ENCODE data around the gene TMEM9B. TPM values are rescaled to one million over a fixed set of nuclear protein-coding genes. Genes with fewer than 3 reads are reported as not detected.
"Not testable (repeated sequence)": the region's sequence is repeated elsewhere in the genome, so short reads cannot be mapped to it uniquely, and the experiment has no call there.

TMEM9B gene
- total RNA-seq, 2 donors from 2014 or later, result 8.6 to 11.8 TPM

DNA sequence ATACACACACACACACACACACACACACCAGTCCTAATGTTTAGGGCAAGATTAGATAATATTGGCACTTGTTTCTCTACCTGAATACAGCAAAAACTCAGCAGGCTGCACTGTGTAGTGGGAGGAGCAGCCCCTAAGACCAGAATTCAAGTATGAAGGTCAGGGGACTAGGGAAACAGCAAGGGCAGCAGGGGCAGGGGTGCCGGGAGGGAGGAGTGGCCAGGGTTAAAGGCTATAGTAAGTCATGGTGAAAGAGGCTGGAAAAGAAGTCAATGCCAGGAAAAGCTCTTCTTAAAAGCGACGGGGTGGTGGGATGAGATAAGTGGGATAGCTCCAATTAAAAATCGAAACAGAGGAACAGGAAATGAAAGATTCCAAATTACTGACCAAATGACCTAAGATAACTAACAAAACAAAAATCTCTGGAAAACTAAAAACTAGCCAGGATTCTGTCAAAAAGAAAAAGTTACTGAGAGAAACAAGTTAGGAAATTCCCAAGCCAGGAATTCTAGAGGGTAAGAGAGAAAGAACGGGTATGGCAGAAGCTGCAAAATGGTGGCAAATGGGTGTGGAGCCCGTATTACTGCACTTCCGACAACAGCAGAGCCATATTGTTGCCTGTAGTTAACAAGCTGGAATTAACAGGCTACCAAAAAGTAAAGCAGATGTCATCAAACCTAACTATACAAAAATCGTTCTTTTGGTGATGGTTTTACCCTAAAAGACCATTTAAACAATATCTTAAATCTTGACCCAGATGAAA, 22.7 kb downstream of the TMEM9B start:
- Histone ChIP-seq H3K27ac (ENCODE audit: low read depth, low read length) (no peak overlapping the region), H3K4me3 (ENCODE audit: low read length) (no peak overlapping the region), H3K9me3 (ENCODE audit: control insufficient read depth, low read length) (peaks cover 10% of the 10 kb centered on the region), H3K27me3 (ENCODE audit: control insufficient read depth, insufficient read depth, low read length, poor library complexity, severe bottlenecking) (no peaks in the 10 kb centered on the region), H3K4me1 (ENCODE audit: control insufficient read depth, insufficient read depth, low read length) (no peaks in the 10 kb centered on the region), H3K36me3 (ENCODE audit: control insufficient read depth, insufficient read depth, low read length) (no peaks in the 10 kb centered on the region), H3K9ac (ENCODE audit: extremely low read depth, low read length, poor library complexity, severe bottlenecking) (no peak overlapping the region)
- no peaks in the 10 kb centered on the region for H3K4me1 Mint-ChIP-seq
- H3K36me3 Mint-ChIP-seq (ENCODE audit: low read depth), result no peaks in the 10 kb centered on the region
- TF ChIP-seq, protein P1, sequence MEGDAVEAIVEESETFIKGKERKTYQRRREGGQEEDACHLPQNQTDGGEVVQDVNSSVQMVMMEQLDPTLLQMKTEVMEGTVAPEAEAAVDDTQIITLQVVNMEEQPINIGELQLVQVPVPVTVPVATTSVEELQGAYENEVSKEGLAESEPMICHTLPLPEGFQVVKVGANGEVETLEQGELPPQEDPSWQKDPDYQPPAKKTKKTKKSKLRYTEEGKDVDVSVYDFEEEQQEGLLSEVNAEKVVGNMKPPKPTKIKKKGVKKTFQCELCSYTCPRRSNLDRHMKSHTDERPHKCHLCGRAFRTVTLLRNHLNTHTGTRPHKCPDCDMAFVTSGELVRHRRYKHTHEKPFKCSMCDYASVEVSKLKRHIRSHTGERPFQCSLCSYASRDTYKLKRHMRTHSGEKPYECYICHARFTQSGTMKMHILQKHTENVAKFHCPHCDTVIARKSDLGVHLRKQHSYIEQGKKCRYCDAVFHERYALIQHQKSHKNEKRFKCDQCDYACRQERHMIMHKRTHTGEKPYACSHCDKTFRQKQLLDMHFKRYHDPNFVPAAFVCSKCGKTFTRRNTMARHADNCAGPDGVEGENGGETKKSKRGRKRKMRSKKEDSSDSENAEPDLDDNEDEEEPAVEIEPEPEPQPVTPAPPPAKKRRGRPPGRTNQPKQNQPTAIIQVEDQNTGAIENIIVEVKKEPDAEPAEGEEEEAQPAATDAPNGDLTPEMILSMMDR (conservative IDR thresholded peaks at IDR 0.05), result no peak
- WGBS, 2 experiments (ENCODE audit: insufficient coverage in 1 of 2, insufficient read length in 1 of 2), result 91 to 94% methylated on average over 5 to 8 of the region's 8 CpGs
- H3K27me3 Mint-ChIP-seq (ENCODE audit: insufficient read depth), result peaks cover 19% of the 10 kb centered on the region
- H3K4me3 Mint-ChIP-seq, result no peak overlapping the region
- H3K9me3 Mint-ChIP-seq, result no peaks in the 10 kb centered on the region
- H3K27ac Mint-ChIP-seq, result no peak overlapping the region
- no peak for DNase-seq

DNA sequence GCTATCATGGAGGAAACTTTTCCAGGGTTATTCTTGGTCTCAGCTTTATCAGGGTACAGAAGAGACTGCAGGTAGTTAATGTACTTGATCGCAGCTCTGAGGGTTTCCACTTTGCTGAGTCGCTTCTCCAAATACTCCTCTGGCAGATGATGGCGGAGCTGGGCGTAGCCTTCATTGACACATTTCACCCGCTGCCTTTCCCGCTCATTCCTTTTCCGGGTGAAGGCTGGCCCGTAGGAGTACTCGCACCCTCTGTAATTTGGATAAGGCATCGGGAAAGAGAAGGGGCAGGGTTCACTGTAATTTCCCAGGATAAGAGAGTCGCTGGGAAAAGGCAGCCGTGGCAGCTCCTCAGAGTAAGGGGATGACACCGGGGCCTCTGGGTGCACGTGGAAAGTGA, 26.6 kb downstream of the TMEM9B start:
- Histone ChIP-seq H3K9me3 (ENCODE audit: control insufficient read depth, low read length) (no peaks in the 10 kb centered on the region), H3K4me3 (ENCODE audit: low read length) (no peak overlapping the region), H3K4me1 (ENCODE audit: control insufficient read depth, insufficient read depth, low read length) (peaks cover 2% of the 10 kb centered on the region), H3K27ac (ENCODE audit: low read depth, low read length) (no peak overlapping the region), H3K9ac (ENCODE audit: extremely low read depth, low read length, poor library complexity, severe bottlenecking) (no peak overlapping the region), H3K36me3 (ENCODE audit: control insufficient read depth, insufficient read depth, low read length) (no peaks in the 10 kb centered on the region), H3K27me3 (ENCODE audit: control insufficient read depth, insufficient read depth, low read length, poor library complexity, severe bottlenecking) (peaks cover 9% of the 10 kb centered on the region)
- TF ChIP-seq, protein P1 (conservative IDR thresholded peaks at IDR 0.05), result no peak
- 85 to 98% methylated on average over 12 to 14 of the region's 14 CpGs for WGBS, 2 experiments (ENCODE audit: insufficient coverage in 1 of 2, insufficient read length in 1 of 2)
- H3K36me3 Mint-ChIP-seq (ENCODE audit: low read depth), result no peaks in the 10 kb centered on the region
- no peaks in the 10 kb centered on the region for H3K9me3 Mint-ChIP-seq
- peaks cover 11% of the 10 kb centered on the region for H3K4me1 Mint-ChIP-seq
- DNase-seq, result no peak
- H3K27me3 Mint-ChIP-seq (ENCODE audit: insufficient read depth), result peaks cover 26% of the 10 kb centered on the region
- no peak overlapping the region for H3K4me3 Mint-ChIP-seq
- no peak overlapping the region for H3K27ac Mint-ChIP-seq

DNA sequence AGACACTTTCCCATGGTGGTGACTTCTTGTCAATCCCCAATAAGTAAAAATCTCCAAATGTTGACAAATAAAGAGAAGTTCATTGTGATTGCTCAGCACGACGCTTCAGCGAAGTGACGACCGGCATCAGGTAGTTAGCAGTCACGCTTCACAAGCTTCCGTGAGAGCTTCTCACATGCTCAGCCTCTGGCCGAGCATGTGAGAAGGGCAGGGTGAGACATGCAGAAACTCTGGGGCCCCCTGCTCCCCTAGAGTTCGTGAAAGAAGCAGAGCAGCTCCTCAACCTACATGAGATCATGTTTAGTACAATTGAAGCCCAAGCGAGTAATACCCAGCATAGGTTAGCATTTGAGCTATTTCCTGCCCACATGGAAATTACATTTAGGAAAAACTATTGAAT, 27.1 kb downstream of the TMEM9B start:
- no peak overlapping the region for H3K4me3 ChIP-seq (ENCODE audit: low read length)

DNA sequence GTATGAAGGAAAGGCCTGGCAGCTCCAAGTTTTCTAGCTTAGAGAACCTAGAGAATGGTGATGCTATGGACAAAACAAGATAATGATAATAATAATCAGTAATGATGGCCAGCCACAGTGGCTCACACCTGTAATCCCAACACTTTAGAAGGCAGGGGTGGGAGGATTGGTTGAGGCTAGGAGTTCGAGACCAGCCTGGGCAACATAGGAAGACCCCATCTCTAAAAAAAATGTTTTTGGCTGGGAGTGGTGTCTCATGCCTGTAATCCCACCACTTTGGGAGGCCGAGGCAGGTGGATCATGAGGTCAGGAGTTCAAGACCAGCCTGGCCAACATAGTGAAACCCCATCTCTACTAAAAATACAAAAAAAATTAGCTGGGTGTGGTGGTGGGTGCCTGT, 28.5 kb downstream of the TMEM9B start:
- H3K36me3 Mint-ChIP-seq (ENCODE audit: low read depth); H3K27ac Mint-ChIP-seq; H3K36me3 ChIP-seq (ENCODE audit: control insufficient read depth, insufficient read depth, low read length); H3K9me3 Mint-ChIP-seq; H3K4me1 ChIP-seq (ENCODE audit: control insufficient read depth, insufficient read depth, low read length); H3K4me3 Mint-ChIP-seq; H3K27ac ChIP-seq (ENCODE audit: low read depth, low read length); H3K27me3 ChIP-seq (ENCODE audit: control insufficient read depth, insufficient read depth, low read length, poor library complexity, severe bottlenecking); H3K9me3 ChIP-seq (ENCODE audit: control insufficient read depth, low read length); DNase-seq: not testable (repeated sequence)
- 100% methylated on average over 1 of the region's 2 CpGs; no CpG with 5 or more reads in 1 of the 2 experiments for WGBS, 2 experiments (ENCODE audit: insufficient coverage in 1 of 2, insufficient read length in 1 of 2)
- H3K27me3 Mint-ChIP-seq (ENCODE audit: insufficient read depth), result peaks cover 29% of the 10 kb centered on the region
- Histone ChIP-seq H3K9ac (ENCODE audit: extremely low read depth, low read length, poor library complexity, severe bottlenecking) (peak overlapping the region; percentile 36), H3K4me3 (ENCODE audit: low read length) (peak overlapping the region; percentile 55)
- H3K4me1 Mint-ChIP-seq, result peaks cover 11% of the 10 kb centered on the region

More for the DNA sequence above, 27.1 kb downstream of the TMEM9B start:
- WGBS, 2 experiments (ENCODE audit: insufficient coverage in 1 of 2, insufficient read length in 1 of 2), result 93 to 96% methylated on average over 10 of the region's 10 CpGs
- peaks cover 2% of the 10 kb centered on the region for H3K4me1 ChIP-seq (ENCODE audit: control insufficient read depth, insufficient read depth, low read length)
- Mint-ChIP-seq H3K4me3 (no peak overlapping the region), H3K4me1 (peaks cover 11% of the 10 kb centered on the region), H3K27me3 (ENCODE audit: insufficient read depth) (peaks cover 28% of the 10 kb centered on the region), H3K9me3 (no peaks in the 10 kb centered on the region), H3K36me3 (ENCODE audit: low read depth) (no peaks in the 10 kb centered on the region), H3K27ac (no peak overlapping the region)
- no peak overlapping the region for H3K27ac ChIP-seq (ENCODE audit: low read depth, low read length)
- H3K36me3 ChIP-seq (ENCODE audit: control insufficient read depth, insufficient read depth, low read length), result no peaks in the 10 kb centered on the region
- TF ChIP-seq, protein P1 (conservative IDR thresholded peaks at IDR 0.05), result no peak
- H3K9me3 ChIP-seq (ENCODE audit: control insufficient read depth, low read length), result no peaks in the 10 kb centered on the region
- DNase-seq, result no peak
- H3K27me3 ChIP-seq (ENCODE audit: control insufficient read depth, insufficient read depth, low read length, poor library complexity, severe bottlenecking), result peaks cover 9% of the 10 kb centered on the region
- no peak overlapping the region for H3K9ac ChIP-seq (ENCODE audit: extremely low read depth, low read length, poor library complexity, severe bottlenecking)

Data from endodermal cell (in vitro differentiated cells).